CMK (cell line): ENCODE results near the gene TUBB2B.
A peak's percentile ranks its signal among the peaks of the same experiment; 100 is the strongest.
"Not testable (repeated sequence)": the region's sequence is repeated elsewhere in the genome, so short reads cannot be mapped to it uniquely, and the experiment has no call there.

Source experiments
- DNase-seq: peaks from one replicate; pipeline ENCODE4 v3.0.0-alpha.2; 2010; ENCODE audit warnings: low read depth

The TUBB2B gene

DNA sequence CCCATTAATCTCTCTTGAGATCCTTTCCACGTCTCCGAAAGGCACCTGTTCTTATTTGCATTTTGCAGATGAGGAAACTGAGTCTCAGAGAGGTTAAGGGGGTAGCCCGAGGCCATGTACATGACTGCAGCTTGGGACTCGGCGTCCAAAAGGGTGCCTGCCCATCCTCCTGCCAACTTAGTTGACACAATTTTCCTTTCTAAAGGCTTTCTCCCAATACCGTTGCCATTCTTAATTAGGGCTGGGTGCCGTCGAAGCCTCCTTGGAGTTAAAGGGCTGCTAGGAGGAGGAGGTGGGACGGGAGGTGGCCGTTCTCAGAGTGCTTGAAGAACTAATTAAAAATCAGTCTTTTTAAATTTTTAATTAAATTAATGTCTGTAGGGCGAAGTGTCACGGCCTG lies 30.7 kb upstream of the TUBB2B start:
- no peak for DNase-seq

DNA sequence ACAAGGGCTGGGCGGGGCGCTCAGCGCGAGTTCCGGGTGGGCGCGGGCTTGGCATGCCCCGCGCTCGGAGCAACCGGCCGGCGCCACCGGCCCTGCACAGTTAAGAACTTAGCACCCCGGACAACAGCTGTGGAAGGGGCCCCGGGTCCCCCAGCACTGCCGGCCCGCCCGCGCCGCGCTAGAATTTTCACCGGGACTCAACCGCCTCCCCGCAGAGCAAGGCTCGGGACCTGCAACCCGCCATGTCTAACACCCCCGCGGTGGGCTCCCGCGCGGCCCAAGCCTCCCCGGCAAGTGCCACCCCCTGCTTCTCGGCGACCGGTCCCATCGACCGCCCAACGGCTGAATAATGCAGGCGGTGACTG lies 26.1 kb upstream of the TUBB2B start:
- DNase-seq: no peak

DNA sequence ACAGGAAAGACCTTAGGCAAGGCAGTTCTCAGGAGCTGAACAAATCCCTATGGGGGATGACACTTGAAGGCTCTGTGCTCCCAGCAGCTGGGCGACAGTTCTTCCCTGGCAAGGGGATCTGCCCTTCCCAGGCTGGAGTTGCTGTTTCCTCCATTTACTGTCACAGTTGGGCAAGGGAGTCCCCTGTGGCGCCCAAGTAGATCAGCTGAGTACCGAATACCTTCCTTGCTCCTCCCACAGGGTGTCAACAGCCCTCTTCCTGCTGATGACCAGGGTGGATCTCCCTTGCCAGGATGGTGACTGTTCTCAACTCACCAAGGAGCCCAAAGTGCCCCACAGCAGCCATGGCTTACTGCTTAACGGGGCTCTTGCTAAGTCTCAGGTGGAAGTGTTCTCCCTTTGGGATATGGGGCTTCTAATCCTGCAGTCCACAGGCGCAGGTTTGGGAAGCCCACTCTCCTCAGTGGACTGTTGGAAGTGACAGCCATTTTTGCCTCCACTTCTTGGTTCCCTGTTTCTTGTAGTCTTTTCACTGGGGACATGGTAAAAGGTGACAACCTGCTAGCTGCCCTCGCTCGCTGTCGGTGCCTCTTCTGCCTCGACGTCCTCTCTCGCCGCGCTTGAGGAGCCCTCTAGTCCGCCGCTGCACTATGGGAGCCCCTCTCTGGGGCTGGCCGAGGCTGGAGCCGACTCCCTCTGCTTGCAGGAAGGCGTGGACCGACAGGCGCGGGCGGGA lies 25.6 kb upstream of the TUBB2B start:
- no peak for DNase-seq

DNA sequence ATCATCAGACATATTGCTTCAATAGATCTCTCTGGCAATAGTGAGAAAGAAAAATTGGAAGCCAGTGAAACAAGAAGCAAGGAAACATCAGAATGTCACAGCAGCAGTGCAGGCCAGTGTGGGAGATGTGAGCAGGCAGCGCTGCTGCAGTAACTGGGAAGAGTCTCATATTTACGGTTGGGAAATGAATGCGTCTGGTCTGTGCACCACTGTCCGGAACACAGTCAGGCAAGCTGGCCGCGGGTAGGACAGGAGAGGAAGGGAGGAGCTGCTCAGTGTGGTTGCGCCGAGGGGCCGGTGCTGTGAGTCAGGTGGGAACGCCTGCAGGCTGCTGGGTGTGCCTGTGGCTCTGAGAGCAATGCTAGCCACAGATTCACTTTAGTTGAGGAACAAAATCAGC lies 24.9 kb upstream of the TUBB2B start:
- DNase-seq: no peak

DNA sequence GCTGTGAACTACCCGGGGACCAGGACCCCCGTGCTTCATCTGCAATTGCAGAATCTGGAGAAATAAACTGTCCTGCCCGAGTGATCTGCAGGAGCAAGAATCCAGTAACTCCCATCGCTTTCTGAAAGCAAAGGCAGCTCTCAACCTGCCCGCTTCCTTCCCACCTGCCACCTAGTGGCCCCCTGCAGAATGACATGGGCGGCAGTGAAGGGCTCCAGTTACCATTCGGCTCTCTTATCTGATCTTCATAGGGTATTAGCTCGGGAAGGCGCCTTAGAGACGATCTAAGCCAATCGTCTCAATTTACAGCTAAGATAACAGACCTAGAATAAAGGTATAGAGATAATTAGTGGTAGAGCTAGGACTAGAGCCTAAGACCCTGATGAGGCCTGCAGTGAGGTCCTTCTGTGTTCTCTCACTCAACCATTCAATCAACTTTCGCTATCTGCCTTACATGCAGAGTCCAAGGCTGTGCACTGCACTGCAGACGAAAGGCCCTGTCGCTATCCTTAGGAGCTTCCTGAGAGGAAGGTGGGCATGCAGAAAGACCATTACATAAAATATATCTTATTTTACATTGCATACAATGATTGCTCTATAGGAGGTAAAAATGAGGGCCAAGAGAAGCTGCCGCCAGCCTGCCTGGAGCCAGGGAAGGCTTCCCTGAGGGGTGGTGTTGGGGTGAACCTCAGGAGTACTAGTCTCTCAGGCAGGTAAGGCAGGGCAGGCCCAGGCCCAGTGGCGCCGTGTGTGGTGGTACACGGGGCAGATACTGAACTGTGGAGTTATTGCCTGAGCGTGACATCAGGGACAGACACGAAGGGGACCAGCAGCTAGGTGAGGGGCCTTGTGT lies 24.2 kb upstream of the TUBB2B start:
- peak; percentile 62 for DNase-seq

DNA sequence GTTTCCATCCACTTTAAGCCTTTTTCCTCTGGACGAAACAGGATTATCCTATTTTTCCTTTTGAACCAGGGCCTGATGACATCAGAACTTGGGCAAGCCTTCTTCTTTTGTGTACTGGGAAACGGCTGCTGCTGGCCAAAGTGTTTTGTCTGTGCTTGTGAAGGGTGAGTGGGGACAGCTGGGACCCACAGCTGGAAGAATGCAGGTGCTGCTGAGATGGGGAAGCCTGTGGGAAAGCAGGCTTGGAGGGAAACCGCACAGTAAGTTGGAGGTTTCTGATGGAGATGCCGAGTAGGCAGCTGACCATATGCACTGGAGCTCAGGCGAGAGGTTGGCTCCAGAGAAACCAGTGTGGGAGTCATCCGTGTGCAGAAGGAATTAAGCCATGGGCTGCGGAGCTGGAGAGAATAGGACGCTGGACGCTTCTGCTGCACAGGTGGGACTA lies 22.8 kb upstream of the TUBB2B start:
- DNase-seq: no peak

DNA sequence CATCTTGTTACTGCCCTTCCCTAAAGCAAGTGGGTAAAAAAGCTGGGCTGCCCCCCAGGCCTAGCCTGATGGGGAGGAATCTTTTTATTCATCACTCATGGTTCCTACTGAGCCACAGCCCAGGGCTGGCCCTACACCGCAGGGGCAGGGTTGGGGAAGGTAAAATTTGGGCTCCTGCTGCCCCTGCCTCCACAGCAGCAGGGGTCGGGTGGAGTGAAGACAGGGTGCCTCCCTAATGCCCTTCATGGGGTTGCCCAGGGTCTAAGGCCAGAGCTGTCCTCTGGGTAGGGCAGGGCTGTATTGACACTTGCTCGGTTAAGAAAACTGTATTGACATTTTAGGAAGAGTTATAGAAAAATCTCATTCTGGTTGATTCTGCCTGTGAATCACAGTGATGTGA lies 22.4 kb upstream of the TUBB2B start:
- no peak for DNase-seq

DNA sequence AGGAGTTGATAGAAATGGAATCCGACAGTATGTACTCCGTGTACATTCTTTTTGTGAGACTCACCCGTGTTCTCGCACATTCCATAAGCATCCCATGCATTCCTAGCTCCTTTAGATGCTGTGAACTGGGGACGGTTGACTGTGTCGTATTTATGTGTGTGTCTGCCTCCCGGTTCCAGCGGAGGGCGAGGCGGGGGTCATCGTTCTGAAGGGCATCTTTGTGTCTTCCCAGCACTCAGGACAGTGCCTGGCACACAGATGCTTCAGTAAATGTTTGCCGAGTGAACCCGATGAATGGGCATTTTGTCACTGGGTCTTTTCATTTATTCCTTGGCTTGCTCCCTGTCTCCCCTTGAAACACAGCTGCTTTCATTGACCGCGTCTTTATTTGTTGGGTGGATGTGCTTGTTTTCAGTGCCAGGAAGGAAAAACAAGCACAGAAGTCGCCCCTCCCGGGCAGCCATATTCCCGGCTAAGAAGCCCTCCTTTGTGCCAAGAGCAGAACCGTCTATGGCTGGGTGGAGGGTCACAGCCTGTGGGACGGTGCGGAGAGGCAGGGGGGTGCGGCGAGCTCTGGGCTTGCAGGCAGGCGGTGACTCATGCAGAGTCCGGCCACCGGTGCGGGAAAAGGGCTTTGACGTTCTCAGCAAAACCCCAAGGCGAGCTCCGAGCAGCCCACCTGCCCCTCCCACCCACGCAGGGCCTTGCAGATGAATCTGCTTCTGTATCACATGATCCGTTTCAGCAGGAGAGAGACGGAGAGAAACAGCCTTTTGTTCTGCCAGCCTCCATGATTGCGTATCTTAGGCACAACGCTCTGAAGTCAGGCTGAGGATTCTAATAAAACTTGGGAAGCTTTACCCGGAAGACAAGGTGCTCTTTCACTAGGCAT lies 20.0 kb upstream of the TUBB2B start:
- no peak for DNase-seq

DNA sequence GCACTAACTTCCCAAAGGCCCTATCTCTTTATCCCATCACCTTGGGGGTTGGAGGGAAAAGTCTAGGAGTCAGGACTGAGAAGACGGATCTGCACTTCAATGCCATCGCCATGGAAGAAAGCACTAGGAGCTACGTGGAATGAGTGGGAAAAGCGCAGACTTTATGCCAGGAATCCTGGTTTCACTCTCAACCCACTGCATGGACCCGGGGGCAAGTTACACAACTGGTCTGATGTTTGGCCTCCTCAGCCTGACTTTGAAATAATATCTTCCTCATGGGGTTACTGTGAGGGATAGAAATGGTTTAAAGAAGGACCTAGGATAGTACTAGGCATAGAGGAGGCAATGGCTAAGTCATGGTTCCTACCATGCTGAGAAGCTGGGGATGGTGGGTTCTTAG lies 17.8 kb upstream of the TUBB2B start:
- DNase-seq: no peak

DNA sequence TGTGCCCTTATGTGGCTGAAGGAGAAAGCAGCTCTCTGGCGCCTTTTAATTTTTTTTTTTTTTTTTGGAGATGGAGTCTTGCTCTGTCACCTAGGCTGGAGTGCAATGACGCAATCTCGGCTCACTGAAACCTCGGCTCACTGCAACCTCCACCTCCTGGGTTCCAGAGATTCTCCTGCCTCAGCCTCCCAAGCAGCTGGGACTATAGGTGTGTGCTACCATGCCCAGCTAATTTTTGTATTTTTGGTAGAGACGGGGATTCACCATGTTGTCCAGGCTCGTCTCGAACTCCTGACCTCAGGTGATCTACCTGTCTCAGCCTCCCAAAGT lies 17.3 kb upstream of the TUBB2B start:
- not testable (repeated sequence) for DNase-seq

DNA sequence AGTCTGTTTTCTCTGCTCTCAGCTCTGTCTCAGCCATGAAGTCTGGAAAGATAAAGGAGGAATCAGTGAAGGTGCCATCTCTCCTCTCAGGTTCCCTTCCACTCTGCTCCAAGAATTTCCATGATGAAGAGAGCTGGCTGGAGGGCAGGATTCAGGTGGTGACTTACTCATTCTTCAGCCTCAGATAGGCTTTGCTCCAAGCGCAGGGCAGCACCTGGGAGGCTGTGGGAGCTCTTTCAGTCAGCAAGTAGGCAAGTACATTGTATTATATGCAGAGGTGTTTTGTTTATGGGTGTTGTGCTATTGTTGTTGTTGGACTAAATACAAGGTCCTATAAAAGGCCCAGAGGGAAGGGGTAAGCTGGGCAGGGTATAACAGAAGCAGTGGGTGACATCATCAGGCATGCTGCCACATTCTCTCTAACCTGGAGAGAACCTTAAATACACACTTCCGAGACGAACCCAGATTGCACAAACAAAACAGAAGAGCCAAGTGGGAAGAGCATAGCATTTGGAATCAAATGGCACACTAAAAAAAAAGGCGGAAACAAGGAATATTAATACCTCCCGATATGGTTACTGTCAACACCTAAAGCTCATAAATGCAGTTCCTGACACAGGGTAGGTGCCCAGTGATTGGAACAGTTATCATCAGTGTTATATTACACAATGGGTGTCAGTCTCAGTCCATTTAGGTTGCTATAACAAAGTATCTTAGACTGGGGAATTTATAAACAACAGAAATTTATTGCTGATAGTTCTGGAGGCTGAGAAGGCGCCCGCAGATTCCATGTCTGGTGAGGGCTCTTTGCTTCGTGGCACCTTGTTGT lies 16.8 kb upstream of the TUBB2B start:
- DNase-seq: no peak

DNA sequence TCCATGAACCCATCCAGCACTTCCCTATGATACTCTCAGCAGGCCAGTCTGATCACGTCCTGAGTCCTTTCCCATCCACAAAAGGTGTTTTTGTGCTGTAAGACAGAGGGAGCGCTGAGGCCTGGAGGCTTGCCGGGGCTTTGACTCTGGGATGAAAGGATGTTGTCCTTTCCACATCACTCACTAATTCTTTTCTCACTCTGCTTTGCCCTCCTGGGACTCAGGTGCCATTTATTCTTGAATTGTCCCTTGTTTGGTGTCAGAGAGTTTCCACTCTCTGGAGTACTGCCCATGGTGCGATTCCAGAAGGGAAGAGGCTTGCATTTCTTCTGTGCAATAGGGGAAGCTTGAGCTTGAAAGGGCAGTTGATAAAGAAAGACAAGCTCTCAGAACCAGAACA lies 15.3 kb upstream of the TUBB2B start:
- no peak for DNase-seq

DNA sequence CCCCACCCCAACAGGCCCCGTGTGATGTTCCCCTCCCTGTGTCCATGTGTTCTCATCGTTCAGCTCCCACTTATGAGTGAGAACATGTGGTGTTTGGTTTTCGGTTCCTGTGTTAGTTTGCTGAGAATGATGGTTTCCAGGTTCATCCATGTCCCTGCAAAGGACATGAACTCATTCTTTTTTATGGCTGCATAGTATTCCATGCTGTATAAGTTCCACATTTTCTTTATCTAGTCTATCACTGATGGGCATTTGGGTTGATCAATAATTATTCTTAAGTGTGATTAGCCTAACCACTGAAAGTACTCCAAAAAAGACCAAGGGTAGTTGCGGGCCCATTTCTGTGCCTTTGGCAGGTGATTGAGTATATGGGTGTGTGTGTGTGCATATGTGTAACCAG lies 14.3 kb upstream of the TUBB2B start:
- not testable (repeated sequence) for DNase-seq

DNA sequence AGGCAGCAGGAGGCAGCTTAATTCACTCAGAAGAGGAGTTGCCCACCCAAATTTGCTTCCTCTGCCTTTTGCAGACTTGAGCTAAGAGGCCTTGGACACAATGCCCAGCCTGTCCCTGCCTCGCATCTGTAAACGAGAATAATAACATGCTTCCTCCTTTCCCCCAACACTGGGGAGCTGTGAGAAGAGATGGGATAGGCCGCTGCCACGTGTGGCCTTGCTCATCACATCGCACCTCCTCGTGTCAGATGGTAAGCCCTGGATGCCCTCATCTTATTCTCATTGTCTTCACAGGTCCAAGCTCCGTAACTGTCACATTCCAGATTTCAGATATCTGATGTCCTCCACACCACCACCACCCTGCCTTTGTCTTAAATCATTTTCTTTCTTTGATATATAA lies 13.1 kb upstream of the TUBB2B start:
- DNase-seq: no peak

DNA sequence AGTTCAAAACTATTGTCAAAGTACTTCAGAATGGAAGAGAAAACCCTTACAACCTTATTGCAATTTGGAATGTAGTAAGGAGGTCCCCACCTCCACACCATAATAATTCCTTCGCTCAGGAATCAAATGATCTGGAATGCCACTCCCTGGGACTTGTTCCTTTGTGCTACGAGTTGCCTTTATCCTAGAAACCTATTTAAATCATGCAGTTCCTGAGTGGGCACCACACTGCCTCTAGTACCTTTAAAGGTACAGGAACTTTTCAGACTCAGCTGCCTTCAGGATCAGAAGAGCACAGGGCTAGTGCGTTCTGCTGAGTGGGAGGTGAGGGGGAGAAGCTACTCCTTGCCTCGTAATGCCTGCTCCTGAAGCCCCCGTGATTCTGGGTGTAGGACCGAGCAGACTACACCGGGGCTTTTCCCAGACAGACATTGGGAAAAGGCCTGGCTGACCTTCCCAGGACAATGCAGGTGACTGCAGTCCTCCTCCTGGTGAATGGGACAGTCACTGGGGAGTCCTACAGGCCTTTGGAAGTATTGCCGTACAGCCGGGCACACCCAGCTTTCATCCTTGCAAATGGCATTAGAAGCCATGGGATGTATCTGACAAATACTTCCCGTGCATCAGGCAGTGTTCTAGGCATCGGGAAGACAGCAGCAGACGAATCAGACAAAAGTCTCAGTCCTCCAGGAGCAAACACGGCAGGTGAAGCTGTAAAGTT lies 11.8 kb upstream of the TUBB2B start:
- DNase-seq: no peak

DNA sequence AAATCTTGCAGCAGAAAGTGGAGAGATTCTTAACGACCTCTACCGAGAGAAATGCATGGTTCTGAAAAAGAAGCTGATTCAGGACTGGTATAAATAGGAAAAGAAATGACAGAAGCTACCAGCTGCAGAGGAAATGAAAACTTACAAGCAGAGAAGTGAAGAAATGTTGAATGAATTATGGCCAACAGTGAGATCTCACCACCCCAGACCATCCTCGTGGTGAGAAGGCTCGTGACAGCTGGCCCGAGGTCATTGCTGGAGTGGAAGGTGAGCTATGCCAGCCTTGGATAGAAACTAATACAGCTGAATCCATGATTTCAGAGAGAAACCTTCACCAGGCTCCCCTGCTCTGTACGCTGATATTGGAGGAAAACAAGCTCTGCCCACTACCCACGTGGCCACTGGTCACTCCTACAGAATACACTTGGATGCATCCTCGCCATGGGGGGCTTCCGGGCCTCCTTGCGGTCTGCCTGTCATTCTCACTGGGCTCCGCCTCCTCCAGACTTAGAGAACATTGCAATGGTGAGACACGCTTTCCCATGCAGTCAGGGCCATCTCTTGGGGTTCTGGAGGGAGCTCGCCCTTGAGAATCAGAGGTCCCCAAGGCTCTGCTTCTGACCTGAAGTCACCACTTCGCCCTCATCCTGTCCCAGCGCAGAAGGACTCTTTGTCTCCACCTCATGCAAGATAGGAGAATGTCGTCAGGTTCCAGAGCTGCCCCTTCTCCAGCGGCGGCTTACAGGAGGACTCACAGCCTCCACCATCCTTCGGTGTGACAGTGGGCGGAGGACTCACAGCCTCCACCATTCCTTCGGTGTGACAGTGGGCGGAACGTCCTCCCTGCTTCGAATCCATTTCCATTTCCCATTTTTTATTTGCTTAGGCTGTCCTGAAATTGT lies 10.6 kb upstream of the TUBB2B start:
- no peak for DNase-seq

DNA sequence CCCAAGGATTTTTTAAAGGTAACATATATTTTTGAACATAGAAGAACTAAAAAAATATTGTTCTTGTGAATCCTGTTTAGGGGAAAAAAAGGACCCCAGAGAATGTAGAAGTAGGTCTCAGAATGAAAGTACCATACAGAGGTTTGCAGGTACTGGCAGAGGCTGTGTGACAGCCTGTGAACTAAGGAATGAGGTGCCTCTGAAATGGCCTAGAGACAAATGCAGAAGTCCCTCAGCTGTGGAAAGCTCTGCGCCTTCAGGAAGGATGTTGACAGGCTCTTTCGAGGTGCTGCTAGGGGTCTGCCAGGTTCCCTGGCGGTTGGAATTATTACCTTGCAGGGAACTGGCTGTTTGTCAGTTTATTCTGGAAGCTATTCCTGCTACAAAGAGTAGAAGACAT lies 8.6 kb upstream of the TUBB2B start:
- no peak for DNase-seq

DNA sequence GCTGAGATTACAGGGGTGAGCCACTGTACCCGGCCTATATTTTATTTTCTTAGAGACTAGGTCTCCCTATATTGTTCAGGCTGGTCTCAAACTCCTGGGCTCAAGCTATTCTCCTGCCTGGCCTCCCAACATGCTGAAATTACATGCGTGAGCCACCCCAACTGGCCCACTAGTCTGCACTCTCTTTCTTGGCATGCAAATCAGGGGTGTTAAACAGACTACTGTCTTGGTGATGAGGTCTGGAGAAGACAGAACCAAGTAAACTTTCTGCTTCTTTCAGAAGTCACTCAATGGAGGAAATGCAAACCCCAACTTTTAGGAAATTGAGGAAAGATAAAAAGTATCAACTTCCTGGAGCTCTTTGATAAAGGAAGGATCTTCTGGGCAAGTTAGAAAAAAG lies 8.0 kb upstream of the TUBB2B start:
- no peak for DNase-seq

DNA sequence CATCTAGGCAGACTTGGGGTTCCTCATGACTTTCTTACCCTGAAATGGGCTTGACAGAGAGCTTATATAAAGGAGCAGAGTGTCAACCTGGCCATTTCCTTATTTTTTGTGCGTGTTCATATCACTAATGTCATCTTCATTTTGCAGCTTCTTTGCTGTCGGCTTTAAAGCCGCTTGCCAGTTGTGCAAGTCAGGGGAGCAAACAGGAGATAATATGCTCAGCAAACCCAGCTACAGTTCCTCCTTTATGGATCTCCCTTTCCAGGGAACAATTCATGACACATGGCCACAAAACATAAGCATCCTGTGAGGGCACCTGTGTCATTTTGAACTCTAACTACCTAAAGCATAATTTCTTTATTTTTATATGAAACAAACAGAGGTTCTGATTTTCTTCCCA lies 6.5 kb upstream of the TUBB2B start:
- DNase-seq: no peak

DNA sequence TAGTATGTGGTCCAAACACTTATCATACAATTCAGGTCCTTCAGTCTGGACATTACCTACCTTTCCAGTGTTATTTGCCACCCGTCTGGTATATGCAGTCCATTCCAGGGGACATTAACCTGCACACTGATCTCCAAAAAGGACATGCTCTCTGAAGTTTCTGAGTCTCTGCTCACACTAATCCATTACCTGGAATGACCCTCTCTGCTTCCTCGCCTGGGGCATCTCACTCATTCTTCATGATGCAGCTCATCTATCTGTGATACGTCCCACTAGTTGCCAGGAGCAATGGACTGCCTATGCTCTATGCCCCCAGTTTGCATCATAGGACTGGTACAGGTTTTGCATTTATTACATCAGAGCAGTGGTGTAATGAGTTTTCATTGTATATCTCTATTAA lies 5.9 kb upstream of the TUBB2B start:
- DNase-seq: no peak
